PFSK-1 (cell line): Measurements from ENCODE around the gene KLRC2.

Experiments
- REST ChIP-seq, 2 experiments: IDR thresholded peaks; 2 replicates each; pipeline versions ENCODE4 v1.6.1 to v1.8.0; 2011 to 2012; ENCODE audit warnings: low read depth in 2 of 2, low read length in 2 of 2, control low read depth in 1 of 2, inconsistent platforms in 1 of 2, mild to moderate bottlenecking in 1 of 2, moderate library complexity in 1 of 2; ENCODE audit not compliant: insufficient read depth in 1 of 2
- TAF1 ChIP-seq: IDR thresholded peaks from 2 replicates; pipeline ENCODE4 v1.6.1; 2012; ENCODE audit warnings: low read length, control low read depth, borderline replicate concordance; ENCODE audit not compliant: insufficient read depth

- no peak for TF ChIP-seq TAF1
- no peak for TF ChIP-seq REST (IDR thresholded peaks at IDR 0.05; ENCODE audit: insufficient read depth in 1 of 2, low read depth in 2 of 2, low read length in 2 of 2)
Observed at GRCh38 chr12:10397296-10397695, 38.5 kb downstream of the KLRC2 start.
